GM18861 (cell line): ENCODE measurements around the gene MYZAP.

ENCODE experiments used
- ATAC-seq: cut with Tn5 transposase; IDR thresholded peaks from one replicate; pipeline ENCODE4 v1.9.1; 2021; ENCODE audit not compliant: unreplicated experiment

Gene MYZAP

DNA sequence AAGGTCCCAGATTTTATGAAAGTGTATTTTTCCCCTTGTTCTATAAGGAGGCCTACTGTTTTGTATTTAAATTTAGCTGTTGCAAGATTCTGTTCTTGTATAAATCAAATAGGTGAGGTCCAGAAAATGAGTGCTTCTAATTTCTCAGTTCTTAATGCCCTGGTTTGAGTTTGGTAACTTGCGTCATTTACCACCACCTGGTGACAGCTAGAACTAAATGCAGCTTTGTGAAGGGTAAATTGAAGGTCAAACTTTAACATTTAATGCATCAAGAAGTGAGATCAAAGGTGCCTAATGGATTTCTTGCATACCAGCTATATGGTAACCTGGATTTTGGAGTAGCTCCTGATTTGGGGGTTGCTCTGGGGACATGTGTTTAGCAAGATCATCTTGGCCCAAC lies 64.1 kb downstream of the MYZAP start:
- ATAC-seq: no peak

DNA sequence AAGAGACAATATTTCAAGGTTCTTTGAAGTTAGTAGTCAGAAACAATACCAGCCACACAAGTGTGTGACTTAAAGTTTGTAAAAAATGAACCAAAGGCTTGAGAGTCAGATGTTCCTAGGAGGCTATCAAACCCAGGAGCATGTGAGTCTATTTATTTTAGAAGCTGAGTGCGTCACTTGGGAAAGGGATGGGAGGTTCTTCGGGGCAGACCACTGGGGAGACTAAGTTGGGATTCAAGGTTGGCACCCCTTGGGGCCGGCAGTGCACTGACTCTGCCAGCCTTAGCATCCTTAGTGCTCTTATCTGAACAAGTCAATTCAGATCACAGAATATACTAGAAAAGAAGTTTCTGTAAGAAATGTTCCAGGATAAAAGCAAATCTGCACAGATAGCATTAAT lies 64.7 kb downstream of the MYZAP start:
- ATAC-seq: no peak

DNA sequence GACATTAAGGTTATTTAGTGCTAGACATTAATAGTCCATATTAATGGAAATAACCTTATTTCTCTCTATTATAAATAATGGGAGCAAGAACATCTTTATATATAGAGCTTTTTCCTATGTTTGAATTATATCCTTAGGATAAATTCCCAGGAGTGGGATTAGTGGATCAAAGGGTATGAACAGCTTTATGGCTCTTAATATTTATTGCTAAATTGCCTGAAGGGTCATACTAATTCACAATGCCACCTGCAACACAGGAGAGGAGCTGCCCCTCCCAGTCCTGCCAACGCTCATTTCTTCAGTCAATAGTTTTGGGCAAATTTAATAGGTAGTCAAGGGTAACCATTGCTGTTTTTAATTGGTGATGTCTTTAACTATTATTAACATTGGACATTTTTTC lies 65.9 kb downstream of the MYZAP start:
- ATAC-seq: no peak

DNA sequence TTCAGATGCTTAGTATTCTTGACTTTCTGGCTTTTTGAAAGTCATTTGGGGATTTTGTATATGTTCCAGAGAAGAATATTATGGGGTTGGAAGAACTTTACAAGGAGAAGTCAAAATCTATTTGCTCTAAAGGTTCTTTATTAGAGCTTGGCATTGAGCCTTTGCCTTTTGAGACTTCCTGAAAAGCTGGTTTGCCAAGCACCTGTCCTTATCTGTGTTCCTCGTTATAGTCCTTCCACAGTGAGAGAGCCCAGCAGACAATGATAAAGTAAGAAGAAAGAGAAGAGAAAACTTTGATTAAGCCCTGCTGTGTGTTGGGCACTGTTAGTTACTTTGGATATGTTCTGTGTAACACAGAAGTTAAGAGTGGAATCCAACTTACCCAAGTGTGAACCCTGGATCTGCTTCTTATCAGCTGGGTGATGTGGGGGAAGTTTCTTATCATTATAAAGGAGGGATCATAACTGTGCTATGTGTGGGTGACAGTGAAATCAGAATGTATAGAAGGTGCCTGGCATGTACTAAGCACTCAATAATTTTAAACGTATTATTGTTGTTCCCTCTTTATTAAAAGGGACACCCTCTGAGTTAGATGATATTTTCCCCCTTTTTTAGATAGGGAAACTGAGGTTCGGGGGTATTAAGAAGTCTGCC lies 70.5 kb downstream of the MYZAP start:
- ATAC-seq: no peak

DNA sequence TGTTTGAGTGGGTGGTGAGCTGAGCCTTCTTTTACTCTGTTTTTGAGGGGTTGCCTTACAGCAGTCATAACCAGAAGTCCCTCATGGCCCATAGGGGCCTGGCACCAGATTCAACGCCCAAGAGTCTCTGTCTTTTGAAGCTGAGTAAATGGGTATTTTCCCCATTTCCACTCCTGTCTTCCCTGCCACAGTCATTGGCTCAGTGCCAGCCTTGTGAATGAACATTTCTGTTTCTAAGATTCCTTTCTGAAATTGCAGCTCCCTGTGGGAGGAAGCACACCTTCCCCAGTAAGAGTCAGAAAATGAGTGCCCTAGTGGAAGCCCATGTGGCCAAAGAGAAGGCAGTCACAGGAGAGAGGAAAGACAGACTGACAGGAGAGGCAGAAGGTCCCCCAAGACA lies 71.1 kb downstream of the MYZAP start:
- no peak for ATAC-seq

GRCh38 chr15:57663262-57663661 lies 71.6 kb downstream of the MYZAP start:
- no peak for ATAC-seq

- no peak for ATAC-seq
Observed at GRCh38 chr15:57665194-57665593, 73.5 kb downstream of the MYZAP start.

DNA sequence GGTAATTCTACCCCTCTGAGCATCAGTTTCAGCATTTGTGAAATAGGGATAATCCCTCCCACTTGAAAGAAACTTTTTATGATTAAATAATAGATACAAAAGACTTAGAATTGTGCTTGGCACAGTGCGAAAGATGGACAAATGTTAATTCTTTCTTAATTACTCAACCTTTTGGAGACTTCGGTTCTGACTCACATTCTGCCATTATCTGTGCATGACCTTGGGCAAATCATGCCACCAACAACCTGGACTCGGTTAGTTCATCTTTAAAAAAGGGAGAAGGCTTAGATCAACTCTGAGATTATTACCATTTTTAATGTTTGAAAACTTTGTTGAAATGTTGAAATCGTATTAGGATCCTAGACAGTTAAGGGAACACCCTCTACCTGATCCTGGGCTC lies 74.2 kb downstream of the MYZAP start:
- ATAC-seq: no peak

DNA sequence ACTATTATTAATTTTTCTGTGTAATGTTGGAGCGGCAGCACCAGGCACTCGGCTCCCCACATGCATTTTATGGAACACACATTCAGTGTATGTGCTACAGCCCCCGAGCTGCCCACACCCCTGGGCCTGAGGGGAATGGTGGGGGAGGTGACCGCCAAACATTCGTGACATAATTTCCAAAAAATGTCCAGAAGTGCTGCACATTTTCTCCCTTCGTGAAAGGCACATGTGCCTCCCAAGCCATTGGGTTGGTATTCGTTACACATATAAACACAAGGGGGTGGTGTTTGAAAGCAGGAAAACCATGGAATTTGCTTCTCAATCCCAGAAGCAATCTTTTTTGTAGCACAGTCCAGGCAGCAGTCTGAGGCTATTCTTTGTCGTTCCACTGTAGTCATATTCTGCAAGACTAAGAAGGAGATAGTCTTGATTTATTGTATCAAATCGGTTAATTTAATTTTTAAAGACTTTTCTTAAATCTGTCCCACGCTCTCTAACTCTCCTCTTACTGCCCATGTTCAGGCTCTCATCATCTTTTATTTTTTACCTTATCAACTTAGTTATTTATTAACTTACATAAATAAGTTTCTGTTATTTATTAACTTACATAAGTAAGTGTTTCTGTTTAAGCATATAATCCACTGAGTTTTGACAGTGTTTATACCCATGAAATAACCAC lies 75.6 kb downstream of the MYZAP start:
- ATAC-seq: no peak

- no peak for ATAC-seq
Observed at GRCh38 chr15:57668016-57668415, 76.3 kb downstream of the MYZAP start.

DNA sequence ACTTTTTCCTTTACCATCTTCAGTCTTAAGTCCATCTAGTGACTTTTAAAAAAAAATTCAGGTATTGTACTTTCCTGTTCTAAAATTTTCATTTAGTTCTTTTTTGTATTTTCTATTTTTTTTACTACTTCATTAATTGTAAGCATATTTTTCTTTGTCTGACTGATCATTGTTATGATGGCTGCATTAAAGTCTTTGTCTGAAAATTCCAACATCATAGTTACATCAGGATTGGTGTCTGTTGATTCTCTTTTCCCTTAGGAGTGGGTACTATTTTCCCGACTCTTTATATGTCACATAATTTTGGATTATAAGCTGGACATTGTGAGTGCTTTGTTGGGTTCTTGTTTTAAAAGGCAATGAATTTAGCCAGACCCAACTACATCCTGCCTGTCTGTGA lies 79.9 kb downstream of the MYZAP start:
- no peak for ATAC-seq

- no peak for ATAC-seq
Observed at GRCh38 chr15:57675481-57676181, 83.9 kb downstream of the MYZAP start.

DNA sequence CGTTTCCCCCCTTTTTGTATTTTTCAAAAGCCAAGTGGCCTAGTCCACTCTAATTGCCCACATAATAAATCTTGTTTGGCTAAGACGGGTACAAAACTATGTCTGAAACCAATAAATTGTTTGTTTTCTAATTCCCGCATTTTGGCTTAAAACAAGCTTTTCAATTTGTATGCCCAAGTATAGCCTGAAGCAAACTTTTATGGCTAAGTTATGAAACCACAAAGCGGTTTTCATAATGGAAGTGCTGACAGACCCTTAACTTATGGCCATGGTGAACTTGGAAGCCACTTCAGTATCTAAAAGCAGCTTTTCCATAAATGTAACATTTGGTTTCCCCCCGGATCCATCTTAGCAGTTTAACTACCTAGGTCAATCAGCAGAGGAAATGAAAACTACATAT lies 84.9 kb downstream of the MYZAP start:
- no peak for ATAC-seq

- ATAC-seq: no peak
Observed at GRCh38 chr15:57677204-57677603, 85.5 kb downstream of the MYZAP start.

GRCh38 chr15:57680021-57680420 lies 88.3 kb downstream of the MYZAP start:
- no peak for ATAC-seq

- no peak for ATAC-seq
Observed at GRCh38 chr15:57681011-57681410, 89.3 kb downstream of the MYZAP start.

DNA sequence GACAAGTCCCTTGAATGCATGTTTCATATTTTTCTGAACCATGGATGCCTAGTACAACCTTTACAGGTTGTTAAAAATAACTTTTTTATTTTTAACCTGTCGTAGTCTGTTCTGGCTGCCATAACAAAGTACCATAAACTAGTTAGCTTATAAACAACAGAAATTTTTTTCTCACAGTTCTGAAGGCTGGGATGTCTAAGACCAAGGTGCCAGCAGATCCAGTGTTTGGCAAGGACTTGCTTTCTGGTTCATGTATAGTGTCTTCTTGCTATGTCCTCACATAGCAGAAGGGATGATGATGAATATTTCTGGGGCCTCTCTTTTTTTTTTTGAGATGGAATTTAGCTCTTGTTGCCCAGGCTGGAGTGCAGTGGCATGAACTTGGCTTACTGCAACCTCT lies 91.8 kb downstream of the MYZAP start:
- ATAC-seq: no peak

- ATAC-seq: no peak
Observed at GRCh38 chr15:57684491-57685151, 92.9 kb downstream of the MYZAP start.

DNA sequence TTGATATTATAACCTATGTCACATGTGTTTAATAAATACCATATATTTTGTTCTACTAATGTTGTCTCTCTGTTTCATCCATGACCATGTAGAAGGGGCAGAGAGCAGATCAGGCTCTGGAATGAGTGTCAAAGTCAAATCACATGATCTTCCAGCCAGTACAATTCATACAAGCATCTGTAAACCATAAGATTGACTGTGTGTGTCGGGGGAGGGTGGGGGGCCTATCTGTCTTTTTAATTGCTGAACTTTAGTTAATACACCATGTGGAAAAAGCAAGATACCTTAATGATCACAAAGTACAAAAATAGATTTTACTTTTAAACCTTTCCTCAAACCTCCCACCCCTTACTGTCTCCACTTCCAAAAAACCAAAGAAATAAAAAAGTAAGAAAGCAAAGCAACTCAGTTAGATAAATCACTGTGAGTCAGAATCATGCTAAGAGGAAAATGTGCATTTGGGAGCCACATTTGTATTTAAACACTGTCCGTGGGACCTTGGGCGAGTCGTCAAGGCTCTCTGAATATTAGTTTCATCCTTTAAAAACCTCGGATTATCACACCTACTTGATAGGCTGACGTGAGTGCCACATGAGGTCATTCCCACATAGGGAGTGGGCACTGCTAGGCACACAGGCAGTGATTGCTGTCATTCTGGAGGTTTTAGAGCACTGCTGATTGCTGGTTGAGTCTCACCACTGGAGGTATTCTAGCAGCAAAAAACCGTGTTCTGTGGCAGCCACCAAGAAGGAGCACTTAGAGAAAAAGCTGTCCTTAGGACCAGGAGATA lies 93.8 kb downstream of the MYZAP start:
- ATAC-seq: no peak

DNA sequence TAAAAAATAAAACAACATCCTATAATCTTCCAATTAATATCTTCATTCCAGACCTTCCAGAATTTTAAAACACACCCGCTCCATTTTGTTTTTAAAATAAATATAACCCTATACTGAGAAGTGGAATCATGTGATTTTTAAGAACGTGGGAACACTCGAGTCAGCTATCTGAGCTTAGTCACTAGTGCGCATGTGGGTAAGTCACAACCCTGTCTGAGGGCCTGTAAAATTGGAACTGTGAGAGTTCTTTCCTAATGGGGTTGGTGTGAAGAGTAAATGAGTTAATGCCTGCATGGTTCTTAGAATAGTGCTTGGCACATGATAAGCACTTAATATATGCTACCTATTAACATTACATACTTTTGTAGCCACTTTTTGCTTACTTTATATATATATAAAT lies 95.0 kb downstream of the MYZAP start:
- no peak for ATAC-seq

DNA sequence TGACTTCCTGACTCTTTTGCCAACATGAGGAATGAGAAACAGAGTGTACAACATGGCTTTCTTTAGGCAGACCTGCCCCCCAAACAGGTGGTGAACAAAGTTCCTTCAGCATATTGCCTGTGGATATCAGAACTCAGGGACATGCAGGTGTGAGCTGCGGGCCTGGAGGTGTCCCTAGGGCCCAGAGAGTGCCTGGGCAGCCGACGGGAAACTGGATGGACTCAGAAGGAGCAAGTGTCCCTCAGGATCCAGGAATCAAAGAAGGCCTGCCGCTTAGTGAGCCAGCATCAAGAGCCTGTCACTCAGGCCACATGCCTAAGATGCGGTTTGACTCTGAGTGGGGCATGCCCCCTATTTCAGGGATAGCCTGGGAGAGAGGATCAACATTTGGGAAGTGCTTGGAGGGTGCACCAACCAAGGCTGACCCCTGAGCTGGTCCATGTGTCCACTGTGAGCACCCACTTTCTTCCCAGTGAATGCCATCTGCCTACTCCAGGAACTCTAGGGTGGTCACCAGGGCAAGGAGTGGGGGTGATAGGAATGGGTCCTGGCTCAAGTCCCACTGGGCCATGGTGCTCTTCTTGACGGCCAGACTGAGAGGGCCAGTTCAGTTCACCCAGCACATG lies 98.8 kb downstream of the MYZAP start:
- ATAC-seq: no peak
